Sigmoid colon (tissue), 4 donors: ENCODE data around the gene AHNAK2.
"Not testable (repeated sequence)": the region's sequence is repeated elsewhere in the genome, so short reads cannot be mapped to it uniquely, and the experiment has no call there.

Experiments
- EP300 ChIP-seq, 4 donors: sonication (generic); formaldehyde crosslinking; IDR thresholded peaks; one replicate each; pipeline ENCODE4 v1.6.1; 2017; ENCODE audit warnings: antibody characterized with exemption in 4 of 4
- POLR2A ChIP-seq, 2 donors: fragments of 450-650 bp; IDR thresholded peaks; one replicate each; pipeline ENCODE4 v1.6.1; 2016; ENCODE audit warnings: antibody characterized with exemption in 2 of 2, mild to moderate bottlenecking in 2 of 2, moderate library complexity in 2 of 2
- POLR2AphosphoS5 ChIP-seq, 4 donors: sonication (generic); formaldehyde crosslinking; IDR thresholded peaks; one replicate each; pipeline ENCODE4 v1.6.1; 2017; ENCODE audit warnings: antibody characterized with exemption in 4 of 4
- TF ChIP-seq, protein P1 (sequence below), 4 experiments: fragments of 450-650 bp in 3 of 4; fragments of 200-600 bp in 1 of 4; IDR thresholded peaks; one replicate each; pipeline ENCODE4 v1.5.1; 2016 to 2019; ENCODE audit warnings: antibody characterized with exemption in 4 of 4, mild to moderate bottlenecking in 3 of 4, moderate library complexity in 2 of 4

DNA sequence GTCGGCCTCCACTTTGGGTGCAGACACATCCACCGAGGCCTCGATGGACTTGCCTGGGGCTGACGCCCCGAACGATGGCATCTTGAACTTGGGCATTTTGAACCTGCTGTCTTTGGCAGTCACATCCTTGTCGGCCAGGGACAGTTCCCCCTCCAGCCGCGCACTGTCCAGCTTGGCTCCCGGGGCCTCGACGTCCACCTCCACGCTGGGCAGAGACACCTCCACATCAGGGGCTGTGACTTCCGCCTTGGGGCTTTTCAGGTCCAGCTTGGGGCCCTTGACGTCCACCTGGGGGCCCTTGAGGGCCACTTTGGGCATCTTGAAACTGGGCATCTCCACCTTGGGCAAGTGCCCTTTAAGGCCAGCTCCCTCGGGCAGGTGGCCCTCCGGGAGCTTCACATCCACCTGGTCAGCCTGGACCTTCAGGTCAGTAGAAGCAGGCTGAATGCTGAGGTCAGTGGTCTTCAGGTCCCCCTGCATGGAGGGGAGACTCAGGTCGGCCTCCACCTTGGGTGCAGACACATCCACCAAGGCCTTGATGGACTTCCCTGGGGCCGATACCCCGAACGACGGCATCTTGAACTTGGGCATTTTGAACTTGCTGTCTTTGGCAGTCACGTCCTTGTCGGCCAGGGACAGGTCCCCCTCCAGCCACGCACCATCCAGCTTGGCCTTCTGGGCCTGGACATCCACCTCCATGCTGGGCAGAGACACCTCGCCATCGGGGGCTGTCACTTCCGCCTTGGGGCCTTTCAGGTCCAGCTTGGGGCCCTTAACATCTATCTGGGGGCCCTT is 26.1 kb downstream of the AHNAK2 start:
- TF ChIP-seq POLR2A, EP300, POLR2AphosphoS5 (IDR thresholded peaks at IDR 0.05): not testable (repeated sequence)
- TF ChIP-seq, protein P1, sequence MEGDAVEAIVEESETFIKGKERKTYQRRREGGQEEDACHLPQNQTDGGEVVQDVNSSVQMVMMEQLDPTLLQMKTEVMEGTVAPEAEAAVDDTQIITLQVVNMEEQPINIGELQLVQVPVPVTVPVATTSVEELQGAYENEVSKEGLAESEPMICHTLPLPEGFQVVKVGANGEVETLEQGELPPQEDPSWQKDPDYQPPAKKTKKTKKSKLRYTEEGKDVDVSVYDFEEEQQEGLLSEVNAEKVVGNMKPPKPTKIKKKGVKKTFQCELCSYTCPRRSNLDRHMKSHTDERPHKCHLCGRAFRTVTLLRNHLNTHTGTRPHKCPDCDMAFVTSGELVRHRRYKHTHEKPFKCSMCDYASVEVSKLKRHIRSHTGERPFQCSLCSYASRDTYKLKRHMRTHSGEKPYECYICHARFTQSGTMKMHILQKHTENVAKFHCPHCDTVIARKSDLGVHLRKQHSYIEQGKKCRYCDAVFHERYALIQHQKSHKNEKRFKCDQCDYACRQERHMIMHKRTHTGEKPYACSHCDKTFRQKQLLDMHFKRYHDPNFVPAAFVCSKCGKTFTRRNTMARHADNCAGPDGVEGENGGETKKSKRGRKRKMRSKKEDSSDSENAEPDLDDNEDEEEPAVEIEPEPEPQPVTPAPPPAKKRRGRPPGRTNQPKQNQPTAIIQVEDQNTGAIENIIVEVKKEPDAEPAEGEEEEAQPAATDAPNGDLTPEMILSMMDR (IDR thresholded peaks at IDR 0.05), result not testable (repeated sequence)
